ENCODE measurements around the gene RBBP8NL. TPM values are rescaled to one million over a fixed set of nuclear protein-coding genes. Genes with fewer than 3 reads are reported as not detected.
A peak's percentile ranks its signal among the peaks of the same experiment; 100 is the strongest.

RBBP8NL gene
- total and polyA plus RNA-seq, 9 of the 15 experiments (the other 6 are each of a cell fraction or from before 2014, with no cell fraction given) = not detected

- H3K27me3 ChIP-seq (ENCODE audit: control insufficient read depth in 2 of 2, insufficient read depth in 2 of 2, low read length in 2 of 2) = peaks cover 4 to 14% of the 10 kb centered on the region in 2 experiments; a peak in 3 of 5 replicates
- POLR2A ChIA-PET = interaction anchor here (0.6 to 2.0 kb wide), 3 partner anchors 9 to 85 kb away, joined by 3 to 4 read pairs (median 4); no protein-coding TSS in a partner anchor
- no TSS peak for BruUV-seq (replicated peaks)
- H3K9me1 ChIP-seq (ENCODE audit: control insufficient read depth, insufficient read depth, low read length) = peaks cover 4% of the 10 kb centered on the region
- H3K79me2 ChIP-seq (ENCODE audit: control insufficient read depth, insufficient read depth, low read length) = peaks cover 9% of the 10 kb centered on the region
- H3K4me2 ChIP-seq (ENCODE audit: insufficient read depth, low read length) = no peak overlapping the region
- peaks cover 17 to 91% of the 10 kb centered on the region in 2 experiments for H3K4me1 ChIP-seq (replicated peaks in 1 of 2; ENCODE audit: control insufficient read depth in 2 of 2, insufficient read depth in 2 of 2, low read length in 2 of 2)
- no peaks in the 10 kb centered on the region for H3K36me3 ChIP-seq (ENCODE audit: control insufficient read depth, insufficient read depth, low read length)
- no peak overlapping the region for H3K27ac ChIP-seq (ENCODE audit: extremely low read depth, low read depth, low read length)
- in situ Hi-C loops (cut with MboI) = loop anchor here (10.0 kb wide), 1 partner anchor 204 kb away; no protein-coding TSS in a partner anchor
- H4K20me1 ChIP-seq (replicated peaks; ENCODE audit: control insufficient read depth, insufficient read depth, low read length) = 0 out of 2 replicates have a peak, but pooled peaks cover 3% of the 10 kb centered on the region
- WGBS (ENCODE audit: insufficient coverage, low coverage, missing lambda C conversion rate) = 17% methylated on average over 16 of the region's 19 CpGs
- DNase-seq (ENCODE audit: extremely low read depth in 1 of 4, low spot score in 3 of 4) = no peak
- no peak for FAIRE-seq
- CTCF ChIA-PET (ENCODE audit: low intra/inter-chr PET ratio) = interaction anchor here (1.4 to 1.5 kb wide), 2 partner anchors 86 to 381 kb away, joined by 5 to 6 read pairs; no protein-coding TSS in a partner anchor
- intact Hi-C loops (cut with micrococcal nuclease) = loop anchor here (1.0 to 2.0 kb wide), 2 partner anchors 85 to 206 kb away; no protein-coding TSS in a partner anchor
- ATAC-seq = no peak
- H2AFZ ChIP-seq (ENCODE audit: low read depth, low read length) = no peak overlapping the region
- H3K9me3 ChIP-seq (replicated peaks; ENCODE audit: control insufficient read depth, insufficient read depth, low read depth, low read length) = no peaks in the 10 kb centered on the region
- peak overlapping the region in 1 of 2 experiments; percentile 85; a peak in 1 of 4 replicates for H3K9ac ChIP-seq (ENCODE audit: insufficient read depth in 1 of 2, low read depth in 2 of 2, low read length in 2 of 2)
- H3K4me3 ChIP-seq = no peak overlapping the region
- TF ChIP-seq CHD4 (IDR thresholded peaks at IDR 0.05; ENCODE audit: insufficient read depth, insufficient replicate concordance, low read depth, low read length, poor library complexity, severe bottlenecking) = no peak
- TF ChIP-seq MED1 (CRISPR knock-in tag; IDR thresholded peaks at IDR 0.05; ENCODE audit: borderline replicate concordance) = no peak
- TF ChIP-seq ZNF274 (IDR thresholded peaks at IDR 0.05; ENCODE audit: borderline replicate concordance, low read depth, low read length) = no peak
- TF ChIP-seq ZNF77 (CRISPR knock-in tag; IDR thresholded peaks at IDR 0.05) = no peak
- TF ChIP-seq ZNF518B (CRISPR knock-in tag; IDR thresholded peaks at IDR 0.05) = no peak
- no peak for TF ChIP-seq RB1 (IDR thresholded peaks at IDR 0.05; ENCODE audit: low read depth)
- TF ChIP-seq HMBOX1 (IDR thresholded peaks at IDR 0.05) = no peak
- TF ChIP-seq NBN (IDR thresholded peaks at IDR 0.05; ENCODE audit: low read depth) = no peak
- no peak for TF ChIP-seq TCF3 (CRISPR knock-in tag; IDR thresholded peaks at IDR 0.05)
- TF ChIP-seq ZFP30 (CRISPR knock-in tag; IDR thresholded peaks at IDR 0.05; ENCODE audit: borderline replicate concordance) = no peak
- no peak for TF ChIP-seq SP2 (IDR thresholded peaks at IDR 0.05; ENCODE audit: extremely low read depth, low read depth, low read length, poor library complexity, severe bottlenecking)
- no peak for TF ChIP-seq ELK1 (CRISPR knock-in tag; IDR thresholded peaks at IDR 0.05)
- no peak for TF ChIP-seq TCF7 (IDR thresholded peaks at IDR 0.05; ENCODE audit: borderline replicate concordance)
- no peak for TF ChIP-seq BACH1 (tag; IDR thresholded peaks at IDR 0.05)
Observed at GRCh38 chr20:62410746-62411478, 16.4 kb downstream of the RBBP8NL start.

Measured in K562 (cell line).